H9 (cell line): ENCODE data around the gene TCF4. TPM values are rescaled to one million over a fixed set of nuclear protein-coding genes. Genes with fewer than 3 reads are reported as not detected.

ENCODE experiments used
- DNase-seq: peaks from one replicate; pipeline ENCODE4 v3.0.0-alpha.2; 2017
- H2AFZ ChIP-seq: one replicate; pipeline ENCODE4 v1.6.1; 2013; ENCODE audit warnings: mild to moderate bottlenecking, low read length, control low read depth, moderate library complexity
- H2AK5ac ChIP-seq: 2 replicates; pipeline ENCODE4 v1.6.1; 2013; ENCODE audit warnings: low read length, control low read depth, mixed read lengths; ENCODE audit not compliant: insufficient read length
- H2BK120ac ChIP-seq: one replicate; pipeline ENCODE4 v1.6.1; 2013; ENCODE audit warnings: low read depth, mild to moderate bottlenecking, low read length, control low read depth, inconsistent platforms; ENCODE audit not compliant: poor library complexity, severe bottlenecking
- H2BK12ac ChIP-seq: 2 replicates; pipeline ENCODE4 v1.6.1; 2013; ENCODE audit warnings: low read length, control low read depth, mixed read lengths, low read depth; ENCODE audit not compliant: insufficient read length
- H2BK15ac ChIP-seq: 2 replicates; pipeline ENCODE4 v1.6.1; 2013; ENCODE audit warnings: low read depth, low read length, control low read depth
- H2BK20ac ChIP-seq: one replicate; pipeline ENCODE4 v1.6.1; 2013; ENCODE audit warnings: low read depth, mild to moderate bottlenecking, low read length, control low read depth, inconsistent platforms; ENCODE audit not compliant: poor library complexity, severe bottlenecking
- H2BK5ac ChIP-seq: 2 replicates; pipeline ENCODE4 v1.6.1; 2013; ENCODE audit warnings: low read length, control low read depth, mixed read lengths; ENCODE audit not compliant: insufficient read length
- H3K14ac ChIP-seq: 2 replicates; pipeline ENCODE4 v1.6.1; 2013; ENCODE audit warnings: low read length, control low read depth; ENCODE audit not compliant: insufficient read depth
- H3K18ac ChIP-seq: 2 replicates; pipeline ENCODE4 v1.6.1; 2013; ENCODE audit warnings: low read depth, mild to moderate bottlenecking, mixed read lengths, low read length, control low read depth; ENCODE audit not compliant: insufficient read length
- H3K23ac ChIP-seq: 2 replicates; pipeline ENCODE4 v1.6.1; 2013; ENCODE audit warnings: low read length, control low read depth, mixed read lengths, low read depth; ENCODE audit not compliant: insufficient read length
- H3K23me2 ChIP-seq: 2 replicates; pipeline ENCODE4 v1.6.1; 2013; ENCODE audit warnings: low read depth, mild to moderate bottlenecking, mixed read lengths, low read length, control low read depth; ENCODE audit not compliant: insufficient read length, poor library complexity, severe bottlenecking
- H3K27ac ChIP-seq: 2 replicates; pipeline ENCODE4 v1.5.1; 2013; ENCODE audit warnings: low read length, control low read depth, mixed read lengths, low read depth; ENCODE audit not compliant: insufficient read length
- H3K27me3 ChIP-seq: 2 replicates; pipeline ENCODE4 v1.6.1; 2013; ENCODE audit warnings: low read length, control low read depth, inconsistent platforms; ENCODE audit not compliant: insufficient read depth
- H3K4ac ChIP-seq: 2 replicates; pipeline ENCODE4 v1.6.1; 2013; ENCODE audit warnings: low read depth, mild to moderate bottlenecking, control low read depth, inconsistent platforms, low read length, moderate library complexity
- H3K4me1 ChIP-seq: 2 replicates; pipeline ENCODE4 v1.6.1; 2013; ENCODE audit warnings: low read length, control low read depth, inconsistent platforms; ENCODE audit not compliant: insufficient read depth
- H3K4me2 ChIP-seq: 2 replicates; pipeline ENCODE4 v1.6.1; 2013; ENCODE audit warnings: low read length, control low read depth, mixed read lengths; ENCODE audit not compliant: insufficient read length, insufficient read depth
- H3K56ac ChIP-seq: 2 replicates; pipeline ENCODE4 v1.6.1; 2013; ENCODE audit warnings: low read depth, mild to moderate bottlenecking, mixed read lengths, low read length, control low read depth; ENCODE audit not compliant: insufficient read length
- H3K79me1 ChIP-seq: 2 replicates; pipeline ENCODE4 v1.6.1; 2013; ENCODE audit warnings: low read depth, mild to moderate bottlenecking, moderate library complexity, low read length, control low read depth, inconsistent platforms; ENCODE audit not compliant: insufficient read depth, poor library complexity, severe bottlenecking
- H3K79me2 ChIP-seq: 2 replicates; pipeline ENCODE4 v1.6.1; 2013; ENCODE audit warnings: low read length, control low read depth, inconsistent platforms; ENCODE audit not compliant: insufficient read depth
- H3K9ac ChIP-seq: 2 replicates; pipeline ENCODE4 v1.6.1; 2013; ENCODE audit warnings: low read length, control low read depth, mixed read lengths; ENCODE audit not compliant: insufficient read length; ENCODE audit errors: extremely low read depth
- H3K9me3 ChIP-seq: one replicate; pipeline ENCODE4 v1.6.1; 2013; ENCODE audit warnings: low read depth, low read length, inconsistent platforms; ENCODE audit not compliant: control insufficient read depth
- H3T11ph ChIP-seq: one replicate; pipeline ENCODE4 v1.6.1; 2013; ENCODE audit warnings: mild to moderate bottlenecking, low read length, control low read depth, inconsistent platforms
- H4K20me1 ChIP-seq: one replicate; pipeline ENCODE4 v1.6.1; 2013; ENCODE audit not compliant: control insufficient read depth, insufficient read length, insufficient read depth
- H4K5ac ChIP-seq: 2 replicates; pipeline ENCODE4 v1.6.1; 2013; ENCODE audit warnings: low read depth, mild to moderate bottlenecking, mixed read lengths, low read length, control low read depth; ENCODE audit not compliant: insufficient read length
- H4K8ac ChIP-seq: replicated peaks from 2 replicates; pipeline ENCODE4 v1.6.1; 2013; ENCODE audit warnings: low read length, control low read depth, mixed read lengths, low read depth; ENCODE audit not compliant: insufficient read length
- H4K91ac ChIP-seq: 2 replicates; pipeline ENCODE4 v1.6.1; 2013; ENCODE audit warnings: low read depth, mild to moderate bottlenecking, moderate library complexity, mixed read lengths, low read length, control low read depth; ENCODE audit not compliant: insufficient read length
- H3K27ac Mint-ChIP-seq, 3 experiments: 2 replicates in 2 of 3; 3 replicates in 1 of 3; pipeline ENCODE4 v1.8.0; 2020 to 2021; ENCODE audit warnings: mixed read lengths in 3 of 3, mild to moderate bottlenecking in 1 of 3, moderate library complexity in 1 of 3
- H3K27me3 Mint-ChIP-seq: 2 replicates; pipeline ENCODE4 v1.8.0; 2021; ENCODE audit warnings: low read depth, mild to moderate bottlenecking, moderate library complexity, mixed read lengths
- H3K36me3 Mint-ChIP-seq, 3 experiments: 2 replicates in 2 of 3; 3 replicates in 1 of 3; pipeline ENCODE4 v1.8.0; 2020 to 2021; ENCODE audit warnings: low read depth in 3 of 3, mixed read lengths in 3 of 3; ENCODE audit not compliant: insufficient read depth in 1 of 3
- H3K4me1 Mint-ChIP-seq, 2 experiments: 2 replicates each; pipeline ENCODE4 v1.8.0; 2020; ENCODE audit warnings: mixed read lengths in 2 of 2
- H3K4me3 Mint-ChIP-seq, 2 experiments: 2 replicates in 1 of 2; 3 replicates in 1 of 2; pipeline ENCODE4 v1.8.0; 2020 to 2021; ENCODE audit warnings: mild to moderate bottlenecking in 2 of 2, mixed read lengths in 2 of 2, moderate library complexity in 1 of 2
- H3K9me3 Mint-ChIP-seq, 2 experiments: 2 replicates in 1 of 2; 3 replicates in 1 of 2; pipeline ENCODE4 v1.8.0; 2020; ENCODE audit warnings: mild to moderate bottlenecking in 2 of 2, mixed read lengths in 2 of 2, moderate library complexity in 1 of 2
- WGBS: extraction: QIAGEN DNeasy Blood & Tissue Kit; methylation state at CpG from one replicate; pipeline ENCODE4 v1.1.7; 2013; ENCODE audit warnings: missing lambda C conversion rate, low lambda C conversion rate, mixed read lengths; ENCODE audit not compliant: insufficient read length; ENCODE audit errors: extremely low coverage; 5-methylcytosine and 5-hydroxymethylcytosine counted together
- total RNA-seq: library from RNA; stranded (reverse); gene quantifications from 2 replicates; pipeline ENCODE4 v1.2.1, GENCODE V29; 2021
- TF ChIP-seq, protein P1 (sequence below): fragments of 200-600 bp; sonication (generic); conservative IDR thresholded peaks from 3 replicates; pipeline ENCODE4 v1.8.0; 2021; ENCODE audit warnings: antibody characterized with exemption, mild to moderate bottlenecking

Gene TCF4
- total RNA-seq, 1 experiment from 2014 or later: 99.4 TPM

DNA sequence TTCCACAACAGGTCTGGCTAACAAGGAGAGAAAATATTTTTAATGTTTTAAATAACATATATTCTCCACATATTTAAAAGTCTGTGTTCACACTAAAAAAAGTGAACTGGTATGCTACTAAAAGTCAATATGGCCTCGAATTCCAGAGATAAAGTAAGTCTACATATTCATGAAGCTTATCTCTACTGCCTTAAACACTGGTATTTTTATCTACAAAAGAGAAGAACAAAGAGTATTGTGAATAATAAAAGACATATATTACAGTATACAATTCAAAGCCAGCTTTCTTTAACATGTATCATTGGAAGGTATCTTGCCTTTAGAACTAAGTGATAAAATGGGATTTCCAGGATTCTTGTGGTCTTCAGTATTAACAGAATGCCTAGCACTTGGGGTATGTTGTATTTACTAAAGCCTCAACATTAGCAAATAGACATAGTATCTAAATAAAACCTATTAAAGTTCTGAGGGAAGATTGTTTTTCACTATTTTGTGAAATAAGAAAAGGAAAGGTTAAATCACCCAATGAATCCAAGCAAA, 325.9 kb downstream of the TCF4 start:
- no peak overlapping the region for H3K4ac ChIP-seq
- no peak overlapping the region for H3K4me2 ChIP-seq
- no peak overlapping the region for H3K18ac ChIP-seq
- no peaks in the 10 kb centered on the region for H3K27me3 Mint-ChIP-seq
- no peak overlapping the region for H2BK20ac ChIP-seq
- no peak overlapping the region for H2BK5ac ChIP-seq
- no peaks in the 10 kb centered on the region for H4K20me1 ChIP-seq
- no peak overlapping the region for H2AK5ac ChIP-seq
- TF ChIP-seq, protein P1, sequence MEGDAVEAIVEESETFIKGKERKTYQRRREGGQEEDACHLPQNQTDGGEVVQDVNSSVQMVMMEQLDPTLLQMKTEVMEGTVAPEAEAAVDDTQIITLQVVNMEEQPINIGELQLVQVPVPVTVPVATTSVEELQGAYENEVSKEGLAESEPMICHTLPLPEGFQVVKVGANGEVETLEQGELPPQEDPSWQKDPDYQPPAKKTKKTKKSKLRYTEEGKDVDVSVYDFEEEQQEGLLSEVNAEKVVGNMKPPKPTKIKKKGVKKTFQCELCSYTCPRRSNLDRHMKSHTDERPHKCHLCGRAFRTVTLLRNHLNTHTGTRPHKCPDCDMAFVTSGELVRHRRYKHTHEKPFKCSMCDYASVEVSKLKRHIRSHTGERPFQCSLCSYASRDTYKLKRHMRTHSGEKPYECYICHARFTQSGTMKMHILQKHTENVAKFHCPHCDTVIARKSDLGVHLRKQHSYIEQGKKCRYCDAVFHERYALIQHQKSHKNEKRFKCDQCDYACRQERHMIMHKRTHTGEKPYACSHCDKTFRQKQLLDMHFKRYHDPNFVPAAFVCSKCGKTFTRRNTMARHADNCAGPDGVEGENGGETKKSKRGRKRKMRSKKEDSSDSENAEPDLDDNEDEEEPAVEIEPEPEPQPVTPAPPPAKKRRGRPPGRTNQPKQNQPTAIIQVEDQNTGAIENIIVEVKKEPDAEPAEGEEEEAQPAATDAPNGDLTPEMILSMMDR: no peak
- no peak overlapping the region for H3K27ac ChIP-seq
- no peak overlapping the region for H3K23ac ChIP-seq
- no peak overlapping the region for H3K56ac ChIP-seq
- H4K5ac ChIP-seq: no peak overlapping the region
- no peak overlapping the region for H2BK12ac ChIP-seq
- H4K8ac ChIP-seq: no peak overlapping the region
- no peak overlapping the region for H3T11ph ChIP-seq
- no peaks in the 10 kb centered on the region for H3K79me1 ChIP-seq
- H3K27me3 ChIP-seq: no peaks in the 10 kb centered on the region
- H4K91ac ChIP-seq: no peak overlapping the region
- H3K4me1 ChIP-seq: peaks cover 4% of the 10 kb centered on the region; the same call in 1 of the 2 replicates
- H3K36me3 Mint-ChIP-seq: peaks cover 14 to 38% (median 34%) of the 10 kb centered on the region in 3 experiments; a peak in 6 of 7 replicates
- no peak for DNase-seq
- H3K9me3 Mint-ChIP-seq: no peaks in the 10 kb centered on the region
- no peak overlapping the region for H3K9ac ChIP-seq
- H2BK120ac ChIP-seq: no peak overlapping the region
- no peak overlapping the region for H3K14ac ChIP-seq
- no peak overlapping the region for H2AFZ ChIP-seq
- peak overlapping the region in 2 of 3 experiments; percentile 7 to 31; a peak in 2 of 7 replicates for H3K27ac Mint-ChIP-seq
- no CpG with 5 or more reads among the region's 1 CpG for WGBS
- peaks cover 38% of the 10 kb centered on the region in 2 experiments for H3K4me1 Mint-ChIP-seq
- H3K4me3 Mint-ChIP-seq: no peak overlapping the region
- H3K9me3 ChIP-seq: no peaks in the 10 kb centered on the region
- no peak overlapping the region for H2BK15ac ChIP-seq
- no peaks in the 10 kb centered on the region for H3K23me2 ChIP-seq
- H3K79me2 ChIP-seq: no peaks in the 10 kb centered on the region
